Stimulated activated CD8-positive, alpha-beta memory T cell treated with anti-CD3 and anti-CD28 coated beads, Interleukin-4, amount 100 ng/mL, for 24 hours (primary cell): ENCODE measurements around the gene TFAP2A.

Experiments
- DNase-seq: peaks from one replicate; pipeline ENCODE4 v3.0.0-alpha.2; 2020; ENCODE audit warnings: low read depth

Gene TFAP2A

GRCh38 chr6:10414756-10415616 is at the start of gene TFAP2A:
Gene TFAP2A (minus strand): TSS chr6:10415074. CDS start chr6:10414991, 83 bp downstream.
- DNase-seq = no peak

- DNase-seq = no peak
Observed at GRCh38 chr6:10463491-10464481, 48.9 kb upstream of the TFAP2A start.

- no peak for DNase-seq
Observed at GRCh38 chr6:10463040-10463439, 48.2 kb upstream of the TFAP2A start.

- no peak for DNase-seq
Observed at GRCh38 chr6:10461850-10462249, 47.0 kb upstream of the TFAP2A start.

GRCh38 chr6:10460096-10460495 is 45.2 kb upstream of the TFAP2A start:
- no peak for DNase-seq

- no peak for DNase-seq
Observed at GRCh38 chr6:10458287-10458686, 43.4 kb upstream of the TFAP2A start.

GRCh38 chr6:10453596-10453995 is 38.7 kb upstream of the TFAP2A start:
- no peak for DNase-seq

- DNase-seq = no peak
Observed at GRCh38 chr6:10451828-10452509, 37.1 kb upstream of the TFAP2A start.

- DNase-seq = no peak
Observed at GRCh38 chr6:10451394-10451793, 36.5 kb upstream of the TFAP2A start.

GRCh38 chr6:10449751-10450150 is 34.9 kb upstream of the TFAP2A start:
- no peak for DNase-seq

GRCh38 chr6:10448096-10448495 is 33.2 kb upstream of the TFAP2A start:
- DNase-seq = no peak

GRCh38 chr6:10446548-10446947 is 31.7 kb upstream of the TFAP2A start:
- no peak for DNase-seq

GRCh38 chr6:10441655-10442009 is 26.8 kb upstream of the TFAP2A start:
- no peak for DNase-seq

- no peak for DNase-seq
Observed at GRCh38 chr6:10441004-10441654, 26.3 kb upstream of the TFAP2A start.

GRCh38 chr6:10437891-10438290 is 23.0 kb upstream of the TFAP2A start:
- no peak for DNase-seq

GRCh38 chr6:10434235-10434634 is 19.4 kb upstream of the TFAP2A start:
- no peak for DNase-seq

- DNase-seq = no peak
Observed at GRCh38 chr6:10433322-10433721, 18.4 kb upstream of the TFAP2A start.

GRCh38 chr6:10431423-10432164 is 16.7 kb upstream of the TFAP2A start:
- DNase-seq = no peak

GRCh38 chr6:10429638-10430427 is 15.0 kb upstream of the TFAP2A start:
- DNase-seq = no peak

GRCh38 chr6:10426781-10427279 is 12.0 kb upstream of the TFAP2A start:
- no peak for DNase-seq
